GM12801 (cell line): ENCODE measurements around the gene EXOSC3.

Source experiments
- TF ChIP-seq, protein P1 (sequence below): IDR thresholded peaks from one replicate; pipeline ENCODE4 v1.5.1; 2011; ENCODE audit warnings: control low read depth; ENCODE audit not compliant: insufficient read length; ENCODE audit errors: extremely low read depth

The EXOSC3 gene

DNA sequence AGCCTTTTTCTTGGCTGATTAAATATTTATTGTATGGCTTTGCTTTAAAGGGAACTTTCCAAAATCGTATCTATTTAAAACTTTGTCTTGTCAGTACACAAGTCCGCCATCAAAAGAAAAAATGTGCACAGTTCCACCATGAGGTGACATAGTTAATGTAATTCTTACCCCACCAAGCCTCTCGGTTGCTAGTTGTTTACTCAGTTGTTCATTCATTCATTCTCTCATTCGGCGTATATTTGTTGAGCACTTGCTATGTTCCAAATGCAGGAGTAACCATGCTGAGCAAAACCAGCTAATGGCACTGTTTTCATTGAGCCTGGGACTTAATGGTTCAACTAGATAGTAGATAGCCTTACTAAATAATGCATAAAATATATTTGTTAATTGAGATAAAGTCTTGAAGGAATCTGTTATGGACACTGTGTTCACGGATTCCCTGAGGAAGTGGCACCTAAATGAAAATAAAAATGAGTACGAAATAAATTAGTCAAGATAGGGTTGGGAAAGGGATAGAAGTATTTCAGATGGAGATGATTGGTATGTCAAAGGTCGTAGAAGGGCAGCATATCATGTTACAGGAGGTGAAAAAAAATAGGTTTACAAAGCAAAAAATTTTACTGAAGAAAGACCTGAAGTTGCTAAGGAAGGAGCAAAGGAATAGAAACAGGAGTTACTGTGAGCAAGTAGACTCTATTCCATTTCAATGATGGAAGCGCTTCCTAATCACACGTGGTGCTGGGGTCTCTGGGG lies 17.3 kb upstream of the EXOSC3 start:
- TF ChIP-seq, protein P1, sequence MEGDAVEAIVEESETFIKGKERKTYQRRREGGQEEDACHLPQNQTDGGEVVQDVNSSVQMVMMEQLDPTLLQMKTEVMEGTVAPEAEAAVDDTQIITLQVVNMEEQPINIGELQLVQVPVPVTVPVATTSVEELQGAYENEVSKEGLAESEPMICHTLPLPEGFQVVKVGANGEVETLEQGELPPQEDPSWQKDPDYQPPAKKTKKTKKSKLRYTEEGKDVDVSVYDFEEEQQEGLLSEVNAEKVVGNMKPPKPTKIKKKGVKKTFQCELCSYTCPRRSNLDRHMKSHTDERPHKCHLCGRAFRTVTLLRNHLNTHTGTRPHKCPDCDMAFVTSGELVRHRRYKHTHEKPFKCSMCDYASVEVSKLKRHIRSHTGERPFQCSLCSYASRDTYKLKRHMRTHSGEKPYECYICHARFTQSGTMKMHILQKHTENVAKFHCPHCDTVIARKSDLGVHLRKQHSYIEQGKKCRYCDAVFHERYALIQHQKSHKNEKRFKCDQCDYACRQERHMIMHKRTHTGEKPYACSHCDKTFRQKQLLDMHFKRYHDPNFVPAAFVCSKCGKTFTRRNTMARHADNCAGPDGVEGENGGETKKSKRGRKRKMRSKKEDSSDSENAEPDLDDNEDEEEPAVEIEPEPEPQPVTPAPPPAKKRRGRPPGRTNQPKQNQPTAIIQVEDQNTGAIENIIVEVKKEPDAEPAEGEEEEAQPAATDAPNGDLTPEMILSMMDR = no peak

DNA sequence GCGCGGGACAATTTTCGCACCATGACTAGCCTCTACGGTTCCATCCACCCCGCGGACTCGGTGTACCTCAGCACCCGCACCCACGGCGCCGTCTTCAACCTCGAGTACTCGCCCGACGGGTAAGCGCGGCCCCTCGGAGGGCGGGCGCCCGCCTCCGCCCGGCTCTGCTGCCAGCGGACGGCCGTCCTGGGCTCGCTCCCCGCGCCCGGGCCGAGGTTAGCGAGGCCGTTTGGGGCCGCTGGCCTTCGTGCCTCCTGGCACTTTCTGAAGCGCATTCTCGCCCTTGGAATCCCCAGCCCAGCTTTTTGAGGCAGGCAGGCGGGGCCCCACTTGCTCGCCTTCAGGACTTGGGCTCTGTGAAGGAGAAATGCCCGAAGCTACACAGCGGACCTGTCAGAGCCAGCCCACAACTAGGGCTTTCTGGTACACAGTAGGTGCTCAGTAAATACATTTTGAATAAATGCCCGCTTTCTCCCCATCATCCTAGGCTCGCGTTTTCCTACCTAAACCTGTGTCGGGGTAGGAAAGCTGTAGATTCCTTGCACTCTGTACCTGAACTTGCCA lies 16.5 kb upstream of the EXOSC3 start:
- TF ChIP-seq, protein P1 = no peak

DNA sequence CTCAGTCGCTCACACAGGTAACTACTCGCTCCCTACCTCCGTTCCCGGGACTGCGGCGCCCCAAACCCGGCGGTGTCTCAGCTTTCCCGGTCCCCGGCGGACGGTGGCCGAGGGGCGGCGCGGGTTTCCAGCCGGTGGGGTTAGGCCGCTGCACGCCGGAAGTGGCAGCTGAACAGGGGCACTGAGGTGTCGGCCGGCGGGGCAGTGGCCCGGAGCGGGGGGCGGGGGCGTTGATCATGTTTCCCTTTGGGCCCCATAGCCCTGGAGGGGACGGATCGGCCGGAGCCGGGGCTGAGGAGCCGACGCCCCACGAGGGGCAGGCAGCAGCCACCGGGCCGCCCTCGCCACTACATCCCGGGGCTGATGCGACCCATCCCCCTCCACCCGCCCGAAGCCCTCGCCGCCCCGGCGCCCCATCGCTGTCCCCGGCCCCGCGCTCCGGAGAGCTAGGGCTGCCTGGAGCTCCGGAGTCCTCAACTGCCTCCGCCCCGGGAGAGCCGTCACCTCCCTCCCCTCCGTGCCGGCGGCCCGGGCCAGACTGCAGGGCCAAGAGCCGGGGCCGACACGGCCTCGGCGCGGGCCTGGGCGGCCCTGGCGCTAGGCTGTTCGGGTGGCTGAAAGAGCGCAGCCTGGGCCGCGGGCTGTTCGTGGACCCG lies 15.9 kb upstream of the EXOSC3 start, which contains the start of gene DCAF10:
DCAF10 (plus strand) TSS at position 167 of the 656 bp plus-strand sequence; CDS start at position 237, 70 bp downstream.
- TF ChIP-seq, protein P1 = no peak

DNA sequence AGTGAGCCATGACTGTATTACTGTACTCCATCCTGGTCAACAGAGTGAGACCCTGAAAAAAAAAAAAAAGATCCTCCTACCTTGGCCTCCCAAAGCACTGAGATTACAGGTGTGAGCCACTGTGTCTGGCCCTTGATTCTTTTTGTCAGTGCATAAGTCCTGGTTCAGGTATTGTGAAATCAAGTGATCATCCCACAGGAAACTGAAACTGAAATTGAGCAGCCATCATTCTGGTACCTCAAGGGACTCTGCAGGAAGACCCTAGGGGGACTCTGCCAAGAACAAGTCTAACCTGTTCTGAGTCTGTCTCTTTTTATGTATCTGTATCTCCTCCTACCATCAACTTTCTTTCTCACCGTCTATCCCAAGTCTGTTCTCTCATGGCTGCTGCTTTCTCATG lies 13.8 kb upstream of the EXOSC3 start:
- TF ChIP-seq, protein P1 = no peak

DNA sequence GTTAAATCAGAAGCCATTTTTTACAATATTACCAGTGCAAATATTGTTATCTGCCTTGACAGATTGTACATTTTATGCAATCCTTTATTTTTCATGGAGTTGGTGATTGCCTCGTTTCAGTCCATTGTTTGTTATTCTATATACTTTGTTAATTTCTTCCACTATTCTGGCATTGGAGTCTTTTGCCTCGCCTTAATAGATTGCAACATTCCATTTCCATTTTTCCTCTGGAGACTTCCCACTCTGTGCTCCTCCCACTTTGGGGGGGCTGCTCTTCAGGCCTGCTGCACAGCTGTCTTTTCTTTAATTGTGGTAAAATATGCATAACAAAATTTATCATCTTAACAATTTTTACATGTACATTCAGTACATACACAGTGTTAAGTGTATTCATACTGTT lies 11.4 kb upstream of the EXOSC3 start:
- TF ChIP-seq, protein P1 = no peak

DNA sequence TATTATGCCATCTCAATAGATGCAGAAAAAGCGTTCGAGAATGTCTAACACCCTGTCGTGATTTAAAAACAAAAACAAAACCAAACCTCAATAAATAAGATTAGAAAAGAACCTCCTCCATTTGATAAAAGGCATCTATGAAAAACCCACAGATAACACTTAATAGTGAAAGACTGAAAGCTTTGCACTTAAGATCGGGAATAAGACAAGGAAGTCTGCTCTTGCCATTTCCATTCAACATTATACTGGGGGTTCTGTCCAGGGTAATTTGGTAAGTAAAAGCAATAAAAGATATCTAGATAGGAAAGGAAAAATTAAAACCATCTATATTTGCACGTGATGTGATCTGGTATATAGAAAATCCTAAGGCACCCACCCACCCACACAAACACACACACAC lies 7.3 kb upstream of the EXOSC3 start:
- TF ChIP-seq, protein P1 = no peak

DNA sequence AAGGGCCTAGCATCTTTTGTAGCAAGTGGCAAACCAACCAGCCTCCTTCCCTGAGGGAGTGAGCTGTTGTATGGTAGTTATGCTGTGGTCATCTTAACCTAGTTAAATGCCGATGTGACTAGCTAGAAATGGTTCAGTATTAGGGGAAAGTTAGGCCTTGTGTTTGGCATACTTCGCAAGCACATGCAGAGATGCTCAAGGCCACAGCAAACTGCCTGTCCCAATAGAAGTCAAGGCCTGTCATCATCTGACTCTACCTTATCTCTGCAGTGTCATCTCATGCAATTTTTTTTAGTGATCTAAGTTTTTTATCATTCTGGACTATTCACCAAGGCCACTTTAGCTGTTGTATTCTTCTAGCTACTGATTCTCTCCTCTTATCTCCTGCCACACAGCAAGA lies 5.2 kb upstream of the EXOSC3 start:
- TF ChIP-seq, protein P1 = no peak
